ENCODE measurements around the gene SLC35A5.

SLC35A5 gene

DNA sequence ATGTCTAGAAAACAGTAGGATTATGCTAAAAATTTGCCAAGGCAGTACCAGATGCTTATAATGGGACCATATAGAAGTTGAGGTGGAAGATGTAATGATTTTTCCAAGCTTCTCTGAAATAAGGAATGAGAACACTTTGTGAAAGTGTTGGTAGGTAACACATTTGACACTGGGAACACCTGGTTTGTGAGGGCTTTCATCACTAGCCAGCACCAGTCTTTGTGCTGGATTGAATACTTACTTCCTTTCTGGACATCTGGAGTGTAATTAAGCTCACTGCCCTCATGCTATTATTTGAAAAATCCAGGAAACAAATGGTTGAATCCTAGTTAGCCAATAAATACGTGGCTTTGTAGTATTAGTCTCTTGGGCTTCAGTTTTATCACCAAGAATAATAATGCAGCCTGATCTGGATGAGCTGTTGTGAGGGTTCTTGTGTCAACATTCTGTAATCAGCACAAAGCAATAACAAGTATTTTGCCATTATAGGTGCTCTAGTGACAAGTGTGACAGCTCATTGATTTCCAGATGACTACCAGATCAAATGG is 66.1 kb downstream of the SLC35A5 start:
- DNase-seq: no peak

DNA sequence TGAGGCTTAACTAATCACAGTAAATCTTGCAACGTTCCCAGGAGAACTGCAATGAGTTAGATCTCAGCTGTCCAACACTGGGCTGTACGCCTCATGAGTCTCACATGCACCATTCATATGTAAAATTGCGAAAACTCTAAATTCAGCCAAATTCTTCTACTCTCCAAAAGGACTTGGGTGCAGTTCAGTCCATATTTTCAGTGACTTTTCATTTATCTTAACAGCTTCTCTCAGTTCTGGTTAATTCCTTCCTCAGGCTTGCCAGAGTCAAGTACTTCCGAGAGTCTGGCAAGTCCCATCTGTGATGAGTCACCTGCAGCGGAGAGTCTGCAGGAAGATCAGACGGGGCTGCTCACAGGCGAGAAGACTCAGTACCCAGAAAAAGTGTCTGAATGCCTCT is 67.6 kb downstream of the SLC35A5 start:
- no peak for DNase-seq

DNA sequence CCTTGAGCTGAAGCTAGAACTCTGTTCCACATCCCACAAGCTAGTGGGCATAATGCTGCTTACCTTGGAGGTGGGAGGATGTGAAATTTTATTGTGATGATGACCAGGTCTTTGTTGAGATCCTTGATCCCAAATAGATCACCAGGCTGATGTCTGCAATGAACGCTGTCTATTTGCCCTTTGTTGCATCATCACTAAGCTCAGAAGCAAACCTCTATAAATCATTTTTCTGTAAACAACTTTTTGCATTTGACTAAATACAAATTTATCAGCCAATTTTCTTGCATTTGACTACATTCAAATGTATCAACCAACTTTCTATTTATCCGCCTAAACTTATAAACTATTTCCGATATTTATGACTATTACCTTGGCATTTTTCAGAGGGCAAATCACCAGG is 69.4 kb downstream of the SLC35A5 start:
- DNase-seq: no peak

DNA sequence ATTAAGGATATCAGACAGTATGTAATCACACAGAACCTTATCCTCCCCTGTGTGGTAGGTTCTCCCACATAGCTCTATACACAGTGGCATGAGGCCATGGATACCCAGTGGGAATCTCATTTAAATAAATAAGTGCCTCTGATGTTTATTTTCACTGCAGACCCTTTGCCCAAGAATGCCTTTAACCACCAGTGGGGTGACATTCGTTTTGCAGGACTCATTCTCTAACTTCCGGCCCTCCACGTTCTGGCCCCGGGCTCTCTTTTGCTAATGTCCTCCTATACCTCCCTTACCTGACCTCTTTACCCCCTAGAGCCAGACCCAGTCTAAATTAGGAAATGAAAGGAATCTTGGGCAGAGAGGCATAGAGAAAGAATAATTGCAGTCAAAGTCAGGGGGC is 70.8 kb downstream of the SLC35A5 start:
- no peak for DNase-seq

DNA sequence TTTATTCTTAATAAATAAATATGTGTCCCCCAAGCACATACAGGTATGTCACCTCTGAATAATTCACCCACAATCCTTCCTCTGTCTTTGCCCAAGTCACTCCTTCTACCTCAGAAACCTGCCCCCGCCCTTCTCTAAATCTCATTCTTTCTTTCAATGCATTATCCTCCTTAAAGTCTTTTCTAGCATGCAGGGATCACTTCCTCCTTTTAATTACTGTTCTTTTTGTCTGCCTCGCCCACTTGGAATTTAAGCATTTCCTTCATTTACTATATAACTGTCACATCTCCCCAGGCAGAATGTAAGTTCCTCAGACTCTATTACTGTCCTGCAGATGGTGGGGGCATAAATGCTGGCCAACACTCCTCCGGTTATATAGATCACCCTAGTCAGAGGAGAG is 71.3 kb downstream of the SLC35A5 start:
- DNase-seq: no peak

DNA sequence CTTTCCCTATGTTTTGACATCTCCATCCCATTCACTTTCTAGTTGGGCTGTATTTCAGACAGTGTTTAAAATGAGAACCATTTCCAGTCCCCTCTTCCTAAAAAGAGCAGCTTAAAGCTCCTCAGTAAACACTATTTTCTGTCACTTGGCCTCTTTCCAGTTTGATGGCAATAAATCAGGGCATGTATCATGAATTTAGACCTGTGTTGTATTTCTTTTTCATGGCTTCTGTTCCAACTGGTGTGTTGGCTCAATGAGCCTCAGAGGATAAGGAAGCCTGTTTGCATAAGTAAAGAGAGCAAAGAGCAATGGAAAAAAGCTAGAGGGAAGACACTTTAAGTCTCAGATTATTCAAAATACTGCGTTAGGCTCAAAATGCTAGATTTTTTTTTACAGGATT is 71.9 kb downstream of the SLC35A5 start:
- no peak for DNase-seq

DNA sequence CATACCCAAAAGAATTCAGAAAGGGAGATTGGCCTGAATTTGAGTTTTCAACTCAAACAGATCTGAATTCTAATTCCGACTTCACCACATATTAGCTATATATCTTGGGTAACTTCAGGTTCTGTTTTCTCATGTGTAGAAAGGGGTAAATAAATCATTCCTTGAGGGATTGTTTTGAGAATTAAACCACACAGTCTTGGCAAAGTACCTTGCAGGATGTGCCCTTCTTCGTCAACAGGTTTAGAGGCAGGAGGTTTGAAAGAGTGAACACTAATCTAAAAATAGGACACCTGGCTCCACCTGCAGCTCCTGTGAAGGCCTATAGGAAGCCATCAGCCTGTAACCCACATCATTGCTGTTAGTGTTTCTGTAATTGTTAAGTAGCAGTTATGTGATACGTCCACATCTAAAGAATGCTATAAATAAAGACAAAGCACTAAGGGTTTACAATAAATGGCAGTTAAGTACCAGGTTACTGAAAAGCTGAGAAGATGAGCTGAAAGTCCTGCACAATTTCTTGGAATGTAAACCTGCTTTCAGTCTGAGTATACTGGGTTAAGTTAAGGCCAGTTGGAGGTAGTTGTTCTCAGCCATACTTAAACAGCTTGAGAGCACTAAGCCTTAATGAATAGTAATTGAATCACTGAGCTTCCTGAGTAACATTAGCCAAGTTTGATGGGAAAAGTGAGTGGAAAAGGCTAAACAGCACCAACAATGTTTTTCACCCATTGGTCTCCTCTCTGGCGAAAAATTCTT is 73.1 kb downstream of the SLC35A5 start:
- no peak for DNase-seq
